ENCODE data around the gene PATZ1. TPM values are rescaled to one million over a fixed set of nuclear protein-coding genes. Genes with fewer than 3 reads are reported as not detected.

The PATZ1 gene
- total and polyA plus RNA-seq, 2 experiments from 2014 or later, result 23.2 to 56.8 TPM

DNA sequence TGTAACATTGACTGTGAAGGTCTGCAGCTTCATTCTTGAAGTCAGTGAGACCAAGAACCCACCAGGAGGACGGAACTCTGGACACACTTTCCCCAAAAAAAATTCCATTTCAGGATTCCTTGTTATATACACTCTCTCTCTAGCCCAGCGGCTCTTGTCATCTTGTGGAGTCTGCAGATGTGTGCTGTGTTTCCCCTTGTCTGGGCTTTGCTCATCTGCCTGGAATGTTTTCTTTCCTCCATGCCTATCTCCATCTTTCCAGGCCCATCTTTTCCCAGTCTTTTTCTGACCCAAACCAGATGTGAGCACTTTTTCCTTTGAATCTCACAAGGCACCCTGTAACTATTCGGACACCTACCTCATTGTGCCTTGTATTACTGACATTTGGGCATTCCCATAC is 48.2 kb upstream of the PATZ1 start:
- H3K27ac Mint-ChIP-seq, result no peak overlapping the region
- H3K9me2 ChIP-seq (ENCODE audit: insufficient read depth), result no peaks in the 10 kb centered on the region

More for the DNA sequence above, 48.2 kb upstream of the PATZ1 start:
- H3K9me3 Mint-ChIP-seq, result no peaks in the 10 kb centered on the region
- H3K4me3 Mint-ChIP-seq, result no peak overlapping the region
- H3K4me1 Mint-ChIP-seq, result peaks cover 4% of the 10 kb centered on the region; the same call in 2 of the 3 replicates
- TF ChIP-seq POLR2AphosphoS5 (IDR thresholded peaks at IDR 0.05; ENCODE audit: low read depth) (no peak), ZNF331 (CRISPR knock-in tag; IDR thresholded peaks at IDR 0.05; ENCODE audit: low read depth) (no peak), EZH2 (IDR thresholded peaks at IDR 0.05; ENCODE audit: low read depth, unreplicated experiment) (no peak), CREB1 (CRISPR knock-in tag; IDR thresholded peaks at IDR 0.05; ENCODE audit: low read depth) (no peak), ZNF114 (CRISPR knock-in tag; IDR thresholded peaks at IDR 0.05) (no peak), JUNB (IDR thresholded peaks at IDR 0.05; ENCODE audit: unreplicated experiment) (no peak), EZH2phosphoT487 (IDR thresholded peaks at IDR 0.05; ENCODE audit: unreplicated experiment) (no peak), NANOG (IDR thresholded peaks at IDR 0.05; ENCODE audit: borderline replicate concordance) (no peak), STAT1 (IDR thresholded peaks at IDR 0.05; ENCODE audit: unreplicated experiment) (no peak)
- TF ChIP-seq, protein P1, sequence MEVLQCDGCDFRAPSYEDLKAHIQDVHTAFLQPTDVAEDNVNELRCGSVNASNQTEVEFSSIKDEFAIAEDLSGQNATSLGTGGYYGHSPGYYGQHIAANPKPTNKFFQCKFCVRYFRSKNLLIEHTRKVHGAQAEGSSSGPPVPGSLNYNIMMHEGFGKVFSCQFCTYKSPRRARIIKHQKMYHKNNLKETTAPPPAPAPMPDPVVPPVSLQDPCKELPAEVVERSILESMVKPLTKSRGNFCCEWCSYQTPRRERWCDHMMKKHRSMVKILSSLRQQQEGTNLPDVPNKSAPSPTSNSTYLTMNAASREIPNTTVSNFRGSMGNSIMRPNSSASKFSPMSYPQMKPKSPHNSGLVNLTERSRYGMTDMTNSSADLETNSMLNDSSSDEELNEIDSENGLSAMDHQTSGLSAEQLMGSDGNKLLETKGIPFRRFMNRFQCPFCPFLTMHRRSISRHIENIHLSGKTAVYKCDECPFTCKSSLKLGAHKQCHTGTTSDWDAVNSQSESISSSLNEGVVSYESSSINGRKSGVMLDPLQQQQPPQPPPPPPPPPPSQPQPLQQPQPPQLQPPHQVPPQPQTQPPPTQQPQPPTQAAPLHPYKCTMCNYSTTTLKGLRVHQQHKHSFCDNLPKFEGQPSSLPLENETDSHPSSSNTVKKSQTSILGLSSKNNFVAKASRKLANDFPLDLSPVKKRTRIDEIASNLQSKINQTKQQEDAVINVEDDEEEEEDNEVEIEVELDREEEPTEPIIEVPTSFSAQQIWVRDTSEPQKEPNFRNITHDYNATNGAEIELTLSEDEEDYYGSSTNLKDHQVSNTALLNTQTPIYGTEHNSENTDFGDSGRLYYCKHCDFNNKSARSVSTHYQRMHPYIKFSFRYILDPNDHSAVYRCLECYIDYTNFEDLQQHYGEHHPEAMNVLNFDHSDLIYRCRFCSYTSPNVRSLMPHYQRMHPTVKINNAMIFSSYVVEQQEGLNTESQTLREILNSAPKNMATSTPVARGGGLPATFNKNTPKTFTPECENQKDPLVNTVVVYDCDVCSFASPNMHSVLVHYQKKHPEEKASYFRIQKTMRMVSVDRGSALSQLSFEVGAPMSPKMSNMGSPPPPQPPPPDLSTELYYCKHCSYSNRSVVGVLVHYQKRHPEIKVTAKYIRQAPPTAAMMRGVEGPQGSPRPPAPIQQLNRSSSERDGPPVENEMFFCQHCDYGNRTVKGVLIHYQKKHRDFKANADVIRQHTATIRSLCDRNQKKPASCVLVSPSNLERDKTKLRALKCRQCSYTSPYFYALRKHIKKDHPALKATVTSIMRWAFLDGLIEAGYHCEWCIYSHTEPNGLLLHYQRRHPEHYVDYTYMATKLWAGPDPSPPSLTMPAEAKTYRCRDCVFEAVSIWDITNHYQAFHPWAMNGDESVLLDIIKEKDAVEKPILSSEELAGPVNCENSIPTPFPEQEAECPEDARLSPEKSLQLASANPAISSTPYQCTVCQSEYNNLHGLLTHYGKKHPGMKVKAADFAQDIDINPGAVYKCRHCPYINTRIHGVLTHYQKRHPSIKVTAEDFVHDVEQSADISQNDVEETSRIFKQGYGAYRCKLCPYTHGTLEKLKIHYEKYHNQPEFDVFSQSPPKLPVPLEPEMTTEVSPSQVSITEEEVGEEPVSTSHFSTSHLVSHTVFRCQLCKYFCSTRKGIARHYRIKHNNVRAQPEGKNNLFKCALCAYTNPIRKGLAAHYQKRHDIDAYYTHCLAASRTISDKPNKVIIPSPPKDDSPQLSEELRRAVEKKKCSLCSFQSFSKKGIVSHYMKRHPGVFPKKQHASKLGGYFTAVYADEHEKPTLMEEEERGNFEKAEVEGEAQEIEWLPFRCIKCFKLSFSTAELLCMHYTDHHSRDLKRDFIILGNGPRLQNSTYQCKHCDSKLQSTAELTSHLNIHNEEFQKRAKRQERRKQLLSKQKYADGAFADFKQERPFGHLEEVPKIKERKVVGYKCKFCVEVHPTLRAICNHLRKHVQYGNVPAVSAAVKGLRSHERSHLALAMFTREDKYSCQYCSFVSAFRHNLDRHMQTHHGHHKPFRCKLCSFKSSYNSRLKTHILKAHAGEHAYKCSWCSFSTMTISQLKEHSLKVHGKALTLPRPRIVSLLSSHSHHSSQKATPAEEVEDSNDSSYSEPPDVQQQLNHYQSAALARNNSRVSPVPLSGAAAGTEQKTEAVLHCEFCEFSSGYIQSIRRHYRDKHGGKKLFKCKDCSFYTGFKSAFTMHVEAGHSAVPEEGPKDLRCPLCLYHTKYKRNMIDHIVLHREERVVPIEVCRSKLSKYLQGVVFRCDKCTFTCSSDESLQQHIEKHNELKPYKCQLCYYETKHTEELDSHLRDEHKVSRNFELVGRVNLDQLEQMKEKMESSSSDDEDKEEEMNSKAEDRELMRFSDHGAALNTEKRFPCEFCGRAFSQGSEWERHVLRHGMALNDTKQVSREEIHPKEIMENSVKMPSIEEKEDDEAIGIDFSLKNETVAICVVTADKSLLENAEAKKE (CRISPR knock-in tag; IDR thresholded peaks at IDR 0.05), result no peak
- TF ChIP-seq, protein P2, sequence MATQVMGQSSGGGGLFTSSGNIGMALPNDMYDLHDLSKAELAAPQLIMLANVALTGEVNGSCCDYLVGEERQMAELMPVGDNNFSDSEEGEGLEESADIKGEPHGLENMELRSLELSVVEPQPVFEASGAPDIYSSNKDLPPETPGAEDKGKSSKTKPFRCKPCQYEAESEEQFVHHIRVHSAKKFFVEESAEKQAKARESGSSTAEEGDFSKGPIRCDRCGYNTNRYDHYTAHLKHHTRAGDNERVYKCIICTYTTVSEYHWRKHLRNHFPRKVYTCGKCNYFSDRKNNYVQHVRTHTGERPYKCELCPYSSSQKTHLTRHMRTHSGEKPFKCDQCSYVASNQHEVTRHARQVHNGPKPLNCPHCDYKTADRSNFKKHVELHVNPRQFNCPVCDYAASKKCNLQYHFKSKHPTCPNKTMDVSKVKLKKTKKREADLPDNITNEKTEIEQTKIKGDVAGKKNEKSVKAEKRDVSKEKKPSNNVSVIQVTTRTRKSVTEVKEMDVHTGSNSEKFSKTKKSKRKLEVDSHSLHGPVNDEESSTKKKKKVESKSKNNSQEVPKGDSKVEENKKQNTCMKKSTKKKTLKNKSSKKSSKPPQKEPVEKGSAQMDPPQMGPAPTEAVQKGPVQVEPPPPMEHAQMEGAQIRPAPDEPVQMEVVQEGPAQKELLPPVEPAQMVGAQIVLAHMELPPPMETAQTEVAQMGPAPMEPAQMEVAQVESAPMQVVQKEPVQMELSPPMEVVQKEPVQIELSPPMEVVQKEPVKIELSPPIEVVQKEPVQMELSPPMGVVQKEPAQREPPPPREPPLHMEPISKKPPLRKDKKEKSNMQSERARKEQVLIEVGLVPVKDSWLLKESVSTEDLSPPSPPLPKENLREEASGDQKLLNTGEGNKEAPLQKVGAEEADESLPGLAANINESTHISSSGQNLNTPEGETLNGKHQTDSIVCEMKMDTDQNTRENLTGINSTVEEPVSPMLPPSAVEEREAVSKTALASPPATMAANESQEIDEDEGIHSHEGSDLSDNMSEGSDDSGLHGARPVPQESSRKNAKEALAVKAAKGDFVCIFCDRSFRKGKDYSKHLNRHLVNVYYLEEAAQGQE (IDR thresholded peaks at IDR 0.05; ENCODE audit: unreplicated experiment), result no peak
- TF ChIP-seq, protein P3, sequence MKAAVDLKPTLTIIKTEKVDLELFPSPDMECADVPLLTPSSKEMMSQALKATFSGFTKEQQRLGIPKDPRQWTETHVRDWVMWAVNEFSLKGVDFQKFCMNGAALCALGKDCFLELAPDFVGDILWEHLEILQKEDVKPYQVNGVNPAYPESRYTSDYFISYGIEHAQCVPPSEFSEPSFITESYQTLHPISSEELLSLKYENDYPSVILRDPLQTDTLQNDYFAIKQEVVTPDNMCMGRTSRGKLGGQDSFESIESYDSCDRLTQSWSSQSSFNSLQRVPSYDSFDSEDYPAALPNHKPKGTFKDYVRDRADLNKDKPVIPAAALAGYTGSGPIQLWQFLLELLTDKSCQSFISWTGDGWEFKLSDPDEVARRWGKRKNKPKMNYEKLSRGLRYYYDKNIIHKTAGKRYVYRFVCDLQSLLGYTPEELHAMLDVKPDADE (IDR thresholded peaks at IDR 0.05), result no peak
- TF ChIP-seq, protein P4, sequence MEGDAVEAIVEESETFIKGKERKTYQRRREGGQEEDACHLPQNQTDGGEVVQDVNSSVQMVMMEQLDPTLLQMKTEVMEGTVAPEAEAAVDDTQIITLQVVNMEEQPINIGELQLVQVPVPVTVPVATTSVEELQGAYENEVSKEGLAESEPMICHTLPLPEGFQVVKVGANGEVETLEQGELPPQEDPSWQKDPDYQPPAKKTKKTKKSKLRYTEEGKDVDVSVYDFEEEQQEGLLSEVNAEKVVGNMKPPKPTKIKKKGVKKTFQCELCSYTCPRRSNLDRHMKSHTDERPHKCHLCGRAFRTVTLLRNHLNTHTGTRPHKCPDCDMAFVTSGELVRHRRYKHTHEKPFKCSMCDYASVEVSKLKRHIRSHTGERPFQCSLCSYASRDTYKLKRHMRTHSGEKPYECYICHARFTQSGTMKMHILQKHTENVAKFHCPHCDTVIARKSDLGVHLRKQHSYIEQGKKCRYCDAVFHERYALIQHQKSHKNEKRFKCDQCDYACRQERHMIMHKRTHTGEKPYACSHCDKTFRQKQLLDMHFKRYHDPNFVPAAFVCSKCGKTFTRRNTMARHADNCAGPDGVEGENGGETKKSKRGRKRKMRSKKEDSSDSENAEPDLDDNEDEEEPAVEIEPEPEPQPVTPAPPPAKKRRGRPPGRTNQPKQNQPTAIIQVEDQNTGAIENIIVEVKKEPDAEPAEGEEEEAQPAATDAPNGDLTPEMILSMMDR (conservative IDR thresholded peaks at IDR 0.05; ENCODE audit: low read depth in 2 of 2), result no peak
- no peak for ATAC-seq
- DNase-seq (ENCODE audit: low spot score), result no peak
- no peaks in the 10 kb centered on the region for H3K36me3 Mint-ChIP-seq (ENCODE audit: low read depth)
- Histone ChIP-seq H3K79me2 (replicated peaks; ENCODE audit: insufficient read depth) (no peaks in the 10 kb centered on the region), H3K27me3 (ENCODE audit: insufficient read depth) (no peaks in the 10 kb centered on the region), H2AFZ (no peak overlapping the region), H3K36me3 (ENCODE audit: insufficient read depth) (no peaks in the 10 kb centered on the region), H3K4me3 (no peak overlapping the region), H3K4me1 (ENCODE audit: insufficient read depth) (peaks cover 10% of the 10 kb centered on the region), H3K4me2 (no peak overlapping the region), H3F3A (replicated peaks; ENCODE audit: low read depth) (no peaks in the 10 kb centered on the region), H3K27ac (ENCODE audit: low read depth) (no peak overlapping the region), H4K20me1 (replicated peaks; ENCODE audit: insufficient read depth) (no peaks in the 10 kb centered on the region)
- peaks cover 2% of the 10 kb centered on the region for H3K27me3 Mint-ChIP-seq (ENCODE audit: insufficient read depth, low read depth, poor library complexity)

Measured in GM23338 (cell line).